Vagina (tissue), 2 donors: ENCODE measurements around the gene USH2A.

ENCODE experiments used
- CTCF ChIP-seq, 3 experiments: fragments of 450-650 bp in 2 of 3; fragments of 200-600 bp in 1 of 3; sonication (generic) in 1 of 3; IDR thresholded peaks; one replicate each; pipeline ENCODE4 v1.5.1; 2017 to 2019; ENCODE audit warnings: antibody characterized with exemption in 3 of 3, mild to moderate bottlenecking in 2 of 3, moderate library complexity in 2 of 3
- POLR2A ChIP-seq, 2 donors: fragments of 450-650 bp; IDR thresholded peaks; one replicate each; pipeline ENCODE4 v1.6.1; 2017; ENCODE audit warnings: antibody characterized with exemption in 2 of 2, mild to moderate bottlenecking in 2 of 2, moderate library complexity in 2 of 2

- TF ChIP-seq CTCF (IDR thresholded peaks at IDR 0.05): no peak
- no peak for TF ChIP-seq POLR2A (IDR thresholded peaks at IDR 0.05)
These were observed 97.3 kb downstream of the USH2A start for GRCh38 chr1:216325946-216326345.
